T-helper 1 cell treated with Interleukin-12 subunit alpha and Interleukin-12 subunit beta and Interleukin-4 antibody, amounts not matched to agents 30 ng/mL and 1 ng/mL, for 36 hours (primary cell): ENCODE measurements around the gene AS3MT. TPM values are rescaled to one million over a fixed set of nuclear protein-coding genes. Genes with fewer than 3 reads are reported as not detected.

ENCODE experiments used
- total RNA-seq: library from RNA; stranded (reverse); gene quantifications from 2 replicates; pipeline ENCODE4 v1.2.3, GENCODE V29; 2022

AS3MT gene
- total RNA-seq, 1 donor from 2014 or later, result not detected

Other genes starting within 250 kb of the AS3MT start
- 55.1 and 57.5 TPM in 2 replicates for gene TRIM8, start 225.0 kb upstream of the AS3MT start, total RNA-seq
- 4.0 and 4.2 TPM in 2 replicates for gene ARL3, start 155.1 kb upstream of the AS3MT start, total RNA-seq
- gene SFXN2, start 154.8 kb upstream of the AS3MT start, total RNA-seq, result 20.9 and 25.6 TPM in 2 replicates
- 35.2 and 35.9 TPM in 2 replicates for gene WBP1L, start 125.5 kb upstream of the AS3MT start, total RNA-seq
- not detected in 2 replicates for gene CYP17A1, start 32.1 kb upstream of the AS3MT start, total RNA-seq
- 12.0 and 15.0 TPM in 2 replicates for gene BORCS7, start 15.2 kb upstream of the AS3MT start, total RNA-seq
- 6.8 and 8.6 TPM in 2 replicates for gene CNNM2, start 48.8 kb downstream of the AS3MT start, total RNA-seq